Upper lobe of left lung (tissue), 6 donors: ENCODE results near the gene CFAP299. TPM values are rescaled to one million over a fixed set of nuclear protein-coding genes. Genes with fewer than 3 reads are reported as not detected.

Source experiments
- ATAC-seq, 2 donors: fragments of 200-7000 bp; cut with Tn5 transposase; one replicate each; pipeline ENCODE4 v1.9.1; 2022; ENCODE audit warnings: mild to moderate bottlenecking in 2 of 2, moderate library complexity in 2 of 2; ENCODE audit not compliant: low FRiP score in 2 of 2
- DNase-seq, 2 donors: peaks; one replicate each; pipeline ENCODE4 v3.0.0-alpha.2; 2019 to 2020
- H3K27ac ChIP-seq, 4 donors: fragments of 200-600 bp; sonication (generic); one replicate each; pipeline ENCODE4 v1.5.1; 2016 to 2019
- H3K27me3 ChIP-seq, 4 donors: fragments of 200-600 bp; sonication (generic); one replicate each; pipeline ENCODE4 v1.5.1; 2017 to 2019
- H3K36me3 ChIP-seq, 4 donors: fragments of 200-600 bp; sonication (generic); one replicate each; pipeline ENCODE4 v1.5.1; 2016 to 2019
- H3K4me1 ChIP-seq, 4 donors: fragments of 200-600 bp; sonication (generic); one replicate each; pipeline ENCODE4 v1.5.1; 2018 to 2019
- H3K4me3 ChIP-seq, 4 donors: fragments of 200-600 bp; sonication (generic); one replicate each; pipeline ENCODE4 v1.5.1; 2017 to 2019; ENCODE audit warnings: mild to moderate bottlenecking in 2 of 4, moderate library complexity in 1 of 4
- H3K9me3 ChIP-seq, 4 donors: fragments of 200-600 bp; sonication (generic); one replicate each; pipeline ENCODE4 v1.5.1; 2018 to 2019
- EP300 ChIP-seq, 4 donors: sonication (generic); formaldehyde crosslinking; IDR thresholded peaks; one replicate each; pipeline ENCODE4 v1.5.1; 2017; ENCODE audit warnings: antibody characterized with exemption in 4 of 4, control low read depth in 2 of 4
- POLR2A ChIP-seq, 4 donors: fragments of 450-650 bp; IDR thresholded peaks; one replicate each; pipeline ENCODE4 v1.5.1; 2016 to 2017; ENCODE audit warnings: antibody characterized with exemption in 4 of 4, mild to moderate bottlenecking in 2 of 4
- POLR2AphosphoS5 ChIP-seq, 2 donors: sonication (generic); formaldehyde crosslinking; IDR thresholded peaks; one replicate each; pipeline ENCODE4 v1.5.1; 2017; ENCODE audit warnings: antibody characterized with exemption in 2 of 2
- WGBS, 2 donors: methylation state at CpG; one replicate each; pipeline ENCODE4 v1.1.5; 2017 to 2018; 5-methylcytosine and 5-hydroxymethylcytosine counted together
- total RNA-seq, 6 donors: library from RNA; depleted of rRNA in 4 of 6; stranded (reverse); fragments of >200 nt in 4 of 6; gene quantifications; one replicate each; pipeline versions ENCODE4 v1.1.0 to v1.2.1, GENCODE V29; 2016 to 2021
- TF ChIP-seq, protein P1 (sequence below), 6 experiments: fragments of 450-650 bp in 4 of 6; fragments of 200-600 bp in 2 of 6; sonication (generic) in 2 of 6; IDR thresholded peaks; one replicate each; pipeline ENCODE4 v1.5.1; 2016 to 2019; ENCODE audit warnings: antibody characterized with exemption in 6 of 6
- donor health status: DM: no; HTN: no; CAD: no; lungs with moderate emphysema.
- donor health status: DM: no; HTN: yes; CAD: no; lungs with severe emphysema.

The CFAP299 gene
- total RNA-seq, 6 donors from 2014 or later, result 0.46 to 31.6 (median 3.9) TPM

DNA sequence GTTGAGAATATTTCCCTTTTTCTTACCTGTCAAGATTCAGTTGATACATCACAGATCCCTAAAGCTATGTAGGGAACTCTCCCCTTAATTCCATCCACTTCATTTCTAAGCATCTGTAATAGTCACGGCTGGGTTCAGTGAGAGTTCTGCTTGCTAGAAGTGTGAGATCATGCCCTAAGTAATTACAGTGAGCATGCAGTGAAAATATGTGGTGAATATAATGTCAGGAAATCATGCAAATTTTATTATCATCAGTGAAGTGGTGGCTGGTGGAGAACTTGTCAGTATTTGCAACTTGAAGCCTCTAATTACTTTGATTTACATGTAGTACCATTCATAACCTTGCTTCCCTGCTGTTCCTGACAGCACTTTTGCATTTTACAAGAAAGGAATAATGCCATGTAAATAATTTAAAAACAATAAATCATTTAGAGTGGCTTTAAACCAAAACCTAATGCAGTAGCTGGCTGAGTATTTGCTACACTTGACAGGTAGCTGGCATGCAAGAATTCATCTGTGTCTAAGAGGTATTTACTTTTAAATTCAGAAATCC, 28.3 kb upstream of the CFAP299 start:
- TF ChIP-seq POLR2AphosphoS5 (IDR thresholded peaks at IDR 0.05) (no peak), POLR2A (IDR thresholded peaks at IDR 0.05) (no peak), EP300 (IDR thresholded peaks at IDR 0.05) (no peak)
- TF ChIP-seq, protein P1, sequence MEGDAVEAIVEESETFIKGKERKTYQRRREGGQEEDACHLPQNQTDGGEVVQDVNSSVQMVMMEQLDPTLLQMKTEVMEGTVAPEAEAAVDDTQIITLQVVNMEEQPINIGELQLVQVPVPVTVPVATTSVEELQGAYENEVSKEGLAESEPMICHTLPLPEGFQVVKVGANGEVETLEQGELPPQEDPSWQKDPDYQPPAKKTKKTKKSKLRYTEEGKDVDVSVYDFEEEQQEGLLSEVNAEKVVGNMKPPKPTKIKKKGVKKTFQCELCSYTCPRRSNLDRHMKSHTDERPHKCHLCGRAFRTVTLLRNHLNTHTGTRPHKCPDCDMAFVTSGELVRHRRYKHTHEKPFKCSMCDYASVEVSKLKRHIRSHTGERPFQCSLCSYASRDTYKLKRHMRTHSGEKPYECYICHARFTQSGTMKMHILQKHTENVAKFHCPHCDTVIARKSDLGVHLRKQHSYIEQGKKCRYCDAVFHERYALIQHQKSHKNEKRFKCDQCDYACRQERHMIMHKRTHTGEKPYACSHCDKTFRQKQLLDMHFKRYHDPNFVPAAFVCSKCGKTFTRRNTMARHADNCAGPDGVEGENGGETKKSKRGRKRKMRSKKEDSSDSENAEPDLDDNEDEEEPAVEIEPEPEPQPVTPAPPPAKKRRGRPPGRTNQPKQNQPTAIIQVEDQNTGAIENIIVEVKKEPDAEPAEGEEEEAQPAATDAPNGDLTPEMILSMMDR (IDR thresholded peaks at IDR 0.05), result no peak

DNA sequence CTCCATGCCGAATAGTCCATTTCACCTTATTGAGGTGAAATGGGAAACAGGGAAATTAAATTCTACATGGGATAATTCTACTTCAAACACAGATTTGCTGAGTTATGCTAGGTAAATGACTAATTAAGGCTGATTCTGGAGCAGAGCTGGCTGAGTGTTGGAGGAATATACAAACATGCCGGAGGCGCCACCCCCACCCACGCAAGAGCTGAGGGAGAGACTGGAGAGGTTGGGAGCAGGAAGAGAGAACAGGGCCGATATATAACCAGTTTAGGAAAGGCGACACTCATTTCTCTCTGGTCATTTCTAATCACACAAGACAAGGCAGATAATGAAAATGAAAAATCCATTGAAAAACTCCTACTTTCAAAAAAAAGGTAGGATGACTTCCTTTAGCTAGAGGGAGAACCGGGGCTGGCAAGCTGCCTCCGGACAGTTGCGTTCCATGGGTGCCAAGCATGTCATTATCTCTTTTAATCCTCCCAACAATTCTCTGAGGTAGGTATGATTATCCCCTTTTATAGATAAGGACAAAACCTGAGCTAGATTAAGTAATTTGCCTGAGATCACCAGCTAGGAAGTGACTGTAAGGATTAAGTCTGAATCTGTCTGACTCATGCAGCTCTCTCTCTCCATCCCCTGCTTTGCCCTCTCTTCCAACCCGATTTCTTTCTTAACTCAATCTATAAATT, 27.6 kb upstream of the CFAP299 start:
- Histone ChIP-seq H3K4me1 (no peaks in the 10 kb centered on the region), H3K4me3 (no peak overlapping the region), H3K27ac (no peak overlapping the region), H3K36me3 (no peaks in the 10 kb centered on the region), H3K27me3 (no peaks in the 10 kb centered on the region), H3K9me3 (no peaks in the 10 kb centered on the region)
- peak in 1 of 2 donors; percentile 37 for DNase-seq
- 53 to 58% methylated on average over 10 of the region's 10 CpGs for WGBS, 2 donors
- ATAC-seq, result peak; percentile 44 to 72
- TF ChIP-seq EP300 (IDR thresholded peaks at IDR 0.05) (no peak), POLR2AphosphoS5 (IDR thresholded peaks at IDR 0.05) (no peak), POLR2A (IDR thresholded peaks at IDR 0.05) (no peak)

More for the DNA sequence above, 28.3 kb upstream of the CFAP299 start:
- WGBS, 2 donors, result 34 to 61% methylated on average over 1 of the region's 1 CpG
- Histone ChIP-seq H3K4me1 (no peaks in the 10 kb centered on the region), H3K27me3 (no peaks in the 10 kb centered on the region), H3K4me3 (no peak overlapping the region), H3K27ac (no peak overlapping the region), H3K9me3 (no peaks in the 10 kb centered on the region), H3K36me3 (no peaks in the 10 kb centered on the region)
- ATAC-seq (no peak), DNase-seq (no peak)

DNA sequence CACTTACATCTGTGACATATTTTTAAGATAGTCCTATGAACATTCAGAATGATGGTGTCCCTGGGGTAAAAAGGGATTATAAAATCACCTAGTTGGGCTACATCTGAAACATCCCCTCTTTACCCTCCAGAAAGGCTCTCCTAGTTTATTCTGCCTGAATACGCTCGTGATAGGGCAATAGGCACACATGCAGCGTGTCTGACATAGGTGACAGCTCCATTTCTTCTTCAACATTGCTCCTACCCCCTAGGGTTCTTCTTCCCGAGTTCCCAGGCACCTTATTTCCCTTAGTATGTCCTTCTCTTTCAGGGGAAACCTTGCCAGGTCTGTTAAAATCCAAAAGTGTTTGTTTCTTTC, 27.1 kb upstream of the CFAP299 start:
- H3K36me3 ChIP-seq, result no peaks in the 10 kb centered on the region
- H3K27me3 ChIP-seq, result no peaks in the 10 kb centered on the region
- ATAC-seq (no peak), DNase-seq (no peak)
- WGBS, 2 donors, result 64 to 69% methylated on average over 4 of the region's 4 CpGs
- no peak overlapping the region for H3K27ac ChIP-seq
- no peaks in the 10 kb centered on the region for H3K9me3 ChIP-seq
- no peak overlapping the region for H3K4me3 ChIP-seq
- TF ChIP-seq EP300 (IDR thresholded peaks at IDR 0.05) (no peak), POLR2A (IDR thresholded peaks at IDR 0.05) (no peak), POLR2AphosphoS5 (IDR thresholded peaks at IDR 0.05) (no peak)
- TF ChIP-seq, protein P1 (IDR thresholded peaks at IDR 0.05), result no peak
- no peaks in the 10 kb centered on the region for H3K4me1 ChIP-seq

DNA sequence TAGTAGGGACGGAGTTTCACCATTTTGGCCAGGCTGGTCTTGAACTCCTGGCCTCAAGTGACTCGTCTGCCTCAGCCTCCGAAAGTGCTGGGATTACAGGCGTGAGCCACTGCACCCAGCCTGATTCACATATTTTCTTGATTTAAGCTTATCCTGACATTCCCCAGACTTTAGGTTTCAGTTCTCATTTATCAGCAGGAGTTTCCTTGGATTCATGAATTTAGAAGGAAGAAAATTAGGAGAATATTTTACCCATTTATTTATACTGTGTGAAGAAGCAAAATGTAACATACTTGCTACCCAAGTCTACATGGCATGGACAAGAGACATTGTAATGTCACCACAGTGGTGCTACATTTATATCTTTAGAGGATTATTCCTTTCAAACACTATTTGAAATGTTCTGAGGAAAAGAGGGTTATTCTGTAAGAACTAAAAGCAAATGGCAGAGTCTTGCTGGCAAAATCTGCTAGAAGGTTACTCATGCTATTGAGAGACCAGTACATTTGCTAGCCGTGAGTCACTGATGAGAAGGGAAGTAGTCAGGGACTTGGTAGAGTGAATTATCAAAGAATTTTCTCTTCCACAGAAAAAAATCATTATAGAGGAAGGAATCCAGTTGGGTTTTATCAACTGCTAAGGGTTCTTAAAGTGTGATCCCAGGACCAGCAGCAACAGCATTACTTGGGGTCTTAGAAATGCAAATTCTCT, 26.1 kb upstream of the CFAP299 start:
- Histone ChIP-seq H3K36me3 (no peaks in the 10 kb centered on the region), H3K27me3 (no peaks in the 10 kb centered on the region), H3K27ac (no peak overlapping the region), H3K4me1 (no peaks in the 10 kb centered on the region), H3K9me3 (no peaks in the 10 kb centered on the region), H3K4me3 (no peak overlapping the region)
- no peak for ATAC-seq
- 84 to 88% methylated on average over 4 to 5 of the region's 5 CpGs for whole genome bisulfite sequencing, 2 donors
- DNase-seq, result no peak
- TF ChIP-seq POLR2AphosphoS5 (IDR thresholded peaks at IDR 0.05), result no peak
- TF ChIP-seq EP300 (IDR thresholded peaks at IDR 0.05), result no peak
- TF ChIP-seq, protein P1 (IDR thresholded peaks at IDR 0.05), result no peak
- no peak for TF ChIP-seq POLR2A (IDR thresholded peaks at IDR 0.05)

DNA sequence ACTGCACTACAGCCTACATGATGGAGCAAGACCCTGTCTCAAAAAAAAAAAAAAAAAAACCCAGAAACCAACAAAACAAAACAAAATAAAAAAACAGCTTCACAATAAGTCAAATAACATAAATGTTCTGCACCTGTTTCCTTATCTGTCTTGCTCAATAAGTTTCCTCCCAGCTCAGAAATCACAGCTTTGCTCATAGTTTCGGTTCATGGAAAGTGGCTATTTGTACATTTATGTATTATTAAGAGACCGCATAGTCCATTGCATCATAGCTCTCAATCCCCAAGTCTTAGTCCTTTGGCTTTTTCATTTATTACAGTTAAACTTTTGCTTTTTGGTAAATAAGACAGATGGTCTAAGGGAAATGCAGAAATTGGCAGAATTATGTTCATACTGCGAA, 24.4 kb upstream of the CFAP299 start:
- ATAC-seq, result no peak
- TF ChIP-seq, protein P1 (IDR thresholded peaks at IDR 0.05), result no peak
- no peak for TF ChIP-seq EP300 (IDR thresholded peaks at IDR 0.05)
- no peak for TF ChIP-seq POLR2AphosphoS5 (IDR thresholded peaks at IDR 0.05)
- TF ChIP-seq POLR2A (IDR thresholded peaks at IDR 0.05), result no peak
- H3K36me3 ChIP-seq, result no peaks in the 10 kb centered on the region
- DNase-seq, result no peak
- H3K4me1 ChIP-seq, result no peaks in the 10 kb centered on the region
- H3K27me3 ChIP-seq, result no peaks in the 10 kb centered on the region
- 85% methylated on average over 3 of the region's 3 CpGs for whole genome bisulfite sequencing, 2 donors
- H3K9me3 ChIP-seq, result no peaks in the 10 kb centered on the region
- H3K27ac ChIP-seq, result no peak overlapping the region
- no peak overlapping the region for H3K4me3 ChIP-seq
